Activated CD8-positive, alpha-beta T cell treated with anti-CD3 and anti-CD28 coated beads for 36 hours (primary cell): Measurements from ENCODE around the gene SPTLC1. TPM values are rescaled to one million over a fixed set of nuclear protein-coding genes. Genes with fewer than 3 reads are reported as not detected.
"Not testable (repeated sequence)": the region's sequence is repeated elsewhere in the genome, so short reads cannot be mapped to it uniquely, and the experiment has no call there.

Source experiments
- ATAC-seq: fragments of 200-7000 bp; cut with Tn5 transposase; one replicate; pipeline ENCODE4 v1.10.0; 2021; ENCODE audit warnings: mild to moderate bottlenecking, moderate library complexity
- CTCF ChIA-PET: fragments of 350-600 bp; sonication (Branson Sonifier 250); formaldehyde crosslinking; loops from one replicate; lab custom pipeline; 2021; ENCODE audit warnings: antibody characterized with exemption; lab: Charles Lee
- POLR2A ChIA-PET: fragments of 350-600 bp; sonication (Branson Sonifier 250); formaldehyde crosslinking; loops from one replicate; lab custom pipeline; 2021; ENCODE audit warnings: antibody characterized with exemption; lab: Charles Lee
- DNase-seq: peaks from one replicate; pipeline ENCODE4 v3.0.0-alpha.2; 2020
- H3K27ac Mint-ChIP-seq: one replicate; pipeline ENCODE4 v1.8.0; 2021; ENCODE audit warnings: mild to moderate bottlenecking, mixed read lengths
- H3K27me3 Mint-ChIP-seq: one replicate; pipeline ENCODE4 v1.8.0; 2021; ENCODE audit warnings: mixed read lengths
- H3K36me3 Mint-ChIP-seq: one replicate; pipeline ENCODE4 v1.8.0; 2021; ENCODE audit warnings: low read depth, mixed read lengths
- H3K4me1 Mint-ChIP-seq: one replicate; pipeline ENCODE4 v1.8.0; 2021; ENCODE audit warnings: low read depth, mixed read lengths
- H3K4me3 Mint-ChIP-seq: one replicate; pipeline ENCODE4 v1.8.0; 2021; ENCODE audit warnings: mild to moderate bottlenecking, moderate library complexity, mixed read lengths
- H3K9me3 Mint-ChIP-seq: one replicate; pipeline ENCODE4 v1.8.0; 2021; ENCODE audit warnings: mixed read lengths
- CTCF ChIP-seq: fragments of 200-600 bp; IDR thresholded peaks from one replicate; pipeline ENCODE4 v1.8.0; 2022; ENCODE audit warnings: antibody characterized with exemption, mild to moderate bottlenecking
- intact Hi-C: fragments of 100-400 bp; cut with micrococcal nuclease; formaldehyde crosslinking; loops from one replicate; pipeline ENCODE4 v1.10.0; 2022
- total RNA-seq, 2 experiments: library from RNA; stranded (reverse); gene quantifications; one replicate each; pipeline ENCODE4 v1.2.3, GENCODE V29; 2021

Gene SPTLC1
- total RNA-seq, 2 experiments from 2014 or later: 39.6 to 39.8 TPM

DNA sequence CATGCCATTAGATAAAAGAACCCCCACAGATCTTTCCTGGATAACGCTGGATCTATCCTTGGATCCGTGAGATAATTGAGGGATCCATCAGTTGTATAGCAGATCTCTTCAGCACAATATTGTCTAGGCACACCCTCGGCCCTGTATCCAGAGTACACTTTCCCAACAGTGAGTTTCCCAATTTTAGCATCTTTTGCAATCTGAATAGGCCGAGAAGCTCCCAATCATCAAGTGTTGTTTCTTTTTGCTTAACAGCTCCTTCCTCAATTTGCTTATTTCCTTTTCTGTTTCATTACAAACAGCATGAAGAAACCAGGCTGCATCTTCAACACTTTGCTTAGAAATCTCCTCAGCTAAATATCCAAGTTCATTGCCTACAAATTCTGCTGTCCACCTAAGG is 4.4 kb upstream of the SPTLC1 start:
- Mint-ChIP-seq H3K9me3 (no peaks in the 10 kb centered on the region), H3K27ac (no peak overlapping the region), H3K27me3 (peaks cover 6% of the 10 kb centered on the region), H3K36me3 (peaks cover 2% of the 10 kb centered on the region), H3K4me3 (no peak overlapping the region), H3K4me1 (peaks cover 2% of the 10 kb centered on the region)
- no peak for ATAC-seq
- intact Hi-C loops: loop anchor here (10.0 kb wide), 1 partner anchor 935 kb away; the partner anchor contains the start of gene SUSD3
- CTCF ChIA-PET: interaction anchor here (4.2 kb wide), 1 partner anchor 20 kb away, joined by 39 read pairs; no protein-coding TSS in a partner anchor
- no peak for DNase-seq
- no peak for TF ChIP-seq CTCF
- POLR2A ChIA-PET: no interaction called here

DNA sequence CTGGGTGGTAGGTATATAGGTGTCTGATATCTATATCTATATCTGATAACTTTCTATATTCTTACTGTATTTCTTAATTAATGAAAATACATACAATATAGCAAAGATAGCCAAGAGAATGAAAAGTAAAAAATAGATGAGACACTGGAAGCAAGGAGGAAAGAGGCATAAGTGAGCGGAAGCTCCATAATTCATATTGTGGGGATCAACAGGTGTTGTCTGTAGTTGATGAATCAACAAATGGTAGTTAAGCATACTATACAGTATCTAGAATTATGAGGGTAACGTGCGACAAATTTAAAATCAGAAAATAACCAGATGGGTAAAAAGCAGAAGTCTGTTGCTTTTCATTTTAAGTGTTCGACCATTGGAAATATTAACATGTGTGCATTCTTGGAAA is 7.1 kb downstream of the SPTLC1 start:
- H3K27me3 Mint-ChIP-seq: no peaks in the 10 kb centered on the region
- ChIA-PET CTCF (no interaction called here), POLR2A (no interaction called here)
- no peaks in the 10 kb centered on the region for H3K9me3 Mint-ChIP-seq
- H3K27ac Mint-ChIP-seq: no peak overlapping the region
- H3K4me3 Mint-ChIP-seq: no peak overlapping the region
- no peak for ATAC-seq
- no peak for TF ChIP-seq CTCF
- intact Hi-C loops: no loop called here
- DNase-seq: no peak
- peaks cover 41% of the 10 kb centered on the region for H3K36me3 Mint-ChIP-seq
- peaks cover 14% of the 10 kb centered on the region for H3K4me1 Mint-ChIP-seq

DNA sequence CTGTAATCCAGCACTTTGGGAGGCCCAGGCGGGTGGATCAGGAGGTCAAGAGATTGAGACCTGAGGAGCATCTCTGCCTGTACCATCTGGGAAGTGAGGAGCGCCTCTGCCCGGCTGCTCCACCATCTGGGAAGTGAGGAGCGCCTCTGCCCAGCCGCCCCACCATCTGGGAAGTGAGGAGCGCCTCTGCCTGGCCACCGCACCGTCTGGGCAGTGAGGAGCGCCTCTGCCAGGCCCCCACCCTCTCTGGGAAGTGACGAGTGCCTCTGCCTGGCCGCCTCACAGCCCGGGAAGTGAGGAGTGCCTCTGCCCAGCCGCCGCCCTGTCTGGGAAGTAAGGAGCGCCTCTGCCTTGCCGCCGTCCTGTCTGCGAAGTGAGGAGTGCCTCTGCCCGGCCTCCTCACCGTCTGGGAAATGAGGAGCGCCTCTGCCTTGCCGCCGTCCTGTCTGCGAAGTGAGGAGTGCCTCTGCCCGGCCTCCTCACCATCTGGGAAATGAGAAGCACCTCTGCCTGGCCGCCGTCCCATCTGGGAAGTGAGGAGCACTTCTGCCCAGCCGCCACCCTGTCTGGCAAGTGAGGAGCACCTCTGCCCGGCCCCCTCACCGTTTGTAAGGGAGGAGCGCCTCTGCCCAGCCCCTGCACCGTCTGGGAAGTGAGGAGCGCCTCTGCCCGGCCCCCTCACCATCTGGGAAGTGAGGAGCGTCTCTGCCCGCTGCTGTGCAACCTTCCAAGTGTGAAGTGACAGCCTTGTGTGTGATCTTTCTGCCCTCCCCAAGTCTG is 9.6 kb downstream of the SPTLC1 start:
- intact Hi-C loops, CTCF ChIA-PET, H3K4me3 Mint-ChIP-seq, DNase-seq, H3K4me1 Mint-ChIP-seq, H3K27me3 Mint-ChIP-seq, POLR2A ChIA-PET, H3K27ac Mint-ChIP-seq, ATAC-seq, H3K9me3 Mint-ChIP-seq: not testable (repeated sequence)
- peaks cover 38% of the 10 kb centered on the region for H3K36me3 Mint-ChIP-seq

DNA sequence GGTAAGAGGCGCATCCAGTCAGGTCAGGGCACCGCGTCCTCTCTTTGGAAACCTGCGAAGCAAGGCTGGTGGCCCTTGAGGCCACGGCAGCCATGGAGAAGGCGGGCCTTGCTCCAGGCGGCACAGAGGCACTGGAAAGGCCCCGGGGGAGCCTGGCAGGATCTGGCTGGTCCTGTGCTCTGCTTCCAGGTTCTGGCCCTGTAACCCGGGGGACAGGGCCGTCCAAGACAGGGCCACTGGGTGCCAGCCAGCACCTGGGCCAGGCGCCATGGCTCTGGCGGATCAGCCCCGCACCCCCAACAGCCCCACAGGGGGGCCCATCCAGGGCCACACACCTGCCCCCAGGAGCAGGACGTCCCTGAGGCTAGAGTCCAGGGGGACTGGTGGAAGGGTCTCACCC is 11.6 kb downstream of the SPTLC1 start:
- H3K4me3 Mint-ChIP-seq, DNase-seq, H3K9me3 Mint-ChIP-seq, H3K27ac Mint-ChIP-seq, ATAC-seq, H3K4me1 Mint-ChIP-seq, H3K27me3 Mint-ChIP-seq, POLR2A ChIA-PET, CTCF ChIA-PET, intact Hi-C loops: not testable (repeated sequence)
- H3K36me3 Mint-ChIP-seq: peaks cover 37% of the 10 kb centered on the region

DNA sequence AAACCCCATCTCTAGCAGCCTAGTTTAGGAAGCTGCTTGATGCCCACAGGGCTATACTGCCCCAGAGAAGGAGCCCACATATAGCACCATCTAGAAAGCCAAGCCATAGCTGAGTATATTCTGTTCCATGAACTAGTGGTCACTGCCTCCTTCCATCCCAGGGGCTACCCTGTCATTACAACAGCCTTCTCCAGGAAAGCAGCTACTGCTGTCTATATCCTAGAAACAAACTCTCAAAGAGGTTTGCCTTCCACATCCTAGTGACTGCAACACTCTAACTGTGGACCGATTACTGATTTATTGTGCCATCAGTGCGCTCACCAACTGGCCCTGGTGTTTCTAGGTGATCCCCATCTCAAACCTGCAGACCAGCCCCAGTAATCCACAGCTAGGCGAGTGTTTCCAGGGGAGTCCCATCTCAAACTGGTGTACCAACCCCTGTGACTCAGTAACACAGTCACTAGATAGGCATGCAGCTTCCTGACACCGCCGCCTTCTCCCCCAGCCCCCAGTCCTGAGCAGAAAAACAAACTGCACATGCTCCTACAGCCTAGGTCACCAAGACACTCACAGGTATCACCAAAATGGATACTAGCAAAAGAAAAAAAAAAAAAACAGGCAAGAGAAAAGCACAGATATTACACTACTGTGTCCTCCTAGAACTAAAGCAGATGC is 14.8 kb downstream of the SPTLC1 start:
- ATAC-seq (no peak), DNase-seq (no peak)
- intact Hi-C loops: no loop called here
- no peaks in the 10 kb centered on the region for H3K27me3 Mint-ChIP-seq
- peaks cover 38% of the 10 kb centered on the region for H3K36me3 Mint-ChIP-seq
- TF ChIP-seq CTCF: no peak
- POLR2A ChIA-PET: no interaction called here
- no peak overlapping the region for H3K27ac Mint-ChIP-seq
- no peak overlapping the region for H3K4me3 Mint-ChIP-seq
- H3K9me3 Mint-ChIP-seq: peaks cover 2% of the 10 kb centered on the region
- H3K4me1 Mint-ChIP-seq: peaks cover 25% of the 10 kb centered on the region
- CTCF ChIA-PET: no interaction called here

DNA sequence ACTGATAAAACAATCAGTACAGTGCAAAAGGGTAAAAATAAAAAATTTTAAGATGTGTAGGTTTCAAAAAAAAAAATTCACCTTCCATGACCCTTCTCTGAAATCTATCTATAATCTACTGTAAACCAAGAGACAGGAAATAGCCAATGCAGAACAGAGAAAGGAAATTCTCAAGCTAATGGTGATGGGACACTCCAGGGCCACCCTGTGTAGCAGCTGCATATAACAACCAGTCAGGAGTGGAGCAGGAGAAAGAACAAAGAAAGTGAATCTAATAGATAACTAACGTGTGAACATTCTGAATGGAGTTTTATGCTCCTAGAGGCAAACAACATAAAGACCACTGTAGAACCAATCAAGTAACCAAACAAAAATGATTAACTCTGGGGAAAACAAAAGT is 16.6 kb downstream of the SPTLC1 start:
- intact Hi-C loops: no loop called here
- ATAC-seq (no peak), DNase-seq (no peak)
- ChIA-PET POLR2A (no interaction called here), CTCF (no interaction called here)
- Mint-ChIP-seq H3K36me3 (peaks cover 33% of the 10 kb centered on the region), H3K27ac (no peak overlapping the region), H3K27me3 (no peaks in the 10 kb centered on the region), H3K4me1 (peaks cover 42% of the 10 kb centered on the region), H3K9me3 (peaks cover 2% of the 10 kb centered on the region), H3K4me3 (no peak overlapping the region)
- no peak for TF ChIP-seq CTCF
